Stimulated activated CD8-positive, alpha-beta memory T cell treated with anti-CD3 and anti-CD28 coated beads, Interleukin-7, amount 100 ng/mL, for 48 hours (primary cell): ENCODE results near the gene INPP5F.

ENCODE experiments used
- DNase-seq, 2 donors: peaks; one replicate each; pipeline ENCODE4 v3.0.0-alpha.2; 2020; ENCODE audit warnings: low read depth in 1 of 2; ENCODE audit errors: extremely low read depth in 1 of 2

The INPP5F gene, protein sequence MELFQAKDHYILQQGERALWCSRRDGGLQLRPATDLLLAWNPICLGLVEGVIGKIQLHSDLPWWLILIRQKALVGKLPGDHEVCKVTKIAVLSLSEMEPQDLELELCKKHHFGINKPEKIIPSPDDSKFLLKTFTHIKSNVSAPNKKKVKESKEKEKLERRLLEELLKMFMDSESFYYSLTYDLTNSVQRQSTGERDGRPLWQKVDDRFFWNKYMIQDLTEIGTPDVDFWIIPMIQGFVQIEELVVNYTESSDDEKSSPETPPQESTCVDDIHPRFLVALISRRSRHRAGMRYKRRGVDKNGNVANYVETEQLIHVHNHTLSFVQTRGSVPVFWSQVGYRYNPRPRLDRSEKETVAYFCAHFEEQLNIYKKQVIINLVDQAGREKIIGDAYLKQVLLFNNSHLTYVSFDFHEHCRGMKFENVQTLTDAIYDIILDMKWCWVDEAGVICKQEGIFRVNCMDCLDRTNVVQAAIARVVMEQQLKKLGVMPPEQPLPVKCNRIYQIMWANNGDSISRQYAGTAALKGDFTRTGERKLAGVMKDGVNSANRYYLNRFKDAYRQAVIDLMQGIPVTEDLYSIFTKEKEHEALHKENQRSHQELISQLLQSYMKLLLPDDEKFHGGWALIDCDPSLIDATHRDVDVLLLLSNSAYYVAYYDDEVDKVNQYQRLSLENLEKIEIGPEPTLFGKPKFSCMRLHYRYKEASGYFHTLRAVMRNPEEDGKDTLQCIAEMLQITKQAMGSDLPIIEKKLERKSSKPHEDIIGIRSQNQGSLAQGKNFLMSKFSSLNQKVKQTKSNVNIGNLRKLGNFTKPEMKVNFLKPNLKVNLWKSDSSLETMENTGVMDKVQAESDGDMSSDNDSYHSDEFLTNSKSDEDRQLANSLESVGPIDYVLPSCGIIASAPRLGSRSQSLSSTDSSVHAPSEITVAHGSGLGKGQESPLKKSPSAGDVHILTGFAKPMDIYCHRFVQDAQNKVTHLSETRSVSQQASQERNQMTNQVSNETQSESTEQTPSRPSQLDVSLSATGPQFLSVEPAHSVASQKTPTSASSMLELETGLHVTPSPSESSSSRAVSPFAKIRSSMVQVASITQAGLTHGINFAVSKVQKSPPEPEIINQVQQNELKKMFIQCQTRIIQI

DNA sequence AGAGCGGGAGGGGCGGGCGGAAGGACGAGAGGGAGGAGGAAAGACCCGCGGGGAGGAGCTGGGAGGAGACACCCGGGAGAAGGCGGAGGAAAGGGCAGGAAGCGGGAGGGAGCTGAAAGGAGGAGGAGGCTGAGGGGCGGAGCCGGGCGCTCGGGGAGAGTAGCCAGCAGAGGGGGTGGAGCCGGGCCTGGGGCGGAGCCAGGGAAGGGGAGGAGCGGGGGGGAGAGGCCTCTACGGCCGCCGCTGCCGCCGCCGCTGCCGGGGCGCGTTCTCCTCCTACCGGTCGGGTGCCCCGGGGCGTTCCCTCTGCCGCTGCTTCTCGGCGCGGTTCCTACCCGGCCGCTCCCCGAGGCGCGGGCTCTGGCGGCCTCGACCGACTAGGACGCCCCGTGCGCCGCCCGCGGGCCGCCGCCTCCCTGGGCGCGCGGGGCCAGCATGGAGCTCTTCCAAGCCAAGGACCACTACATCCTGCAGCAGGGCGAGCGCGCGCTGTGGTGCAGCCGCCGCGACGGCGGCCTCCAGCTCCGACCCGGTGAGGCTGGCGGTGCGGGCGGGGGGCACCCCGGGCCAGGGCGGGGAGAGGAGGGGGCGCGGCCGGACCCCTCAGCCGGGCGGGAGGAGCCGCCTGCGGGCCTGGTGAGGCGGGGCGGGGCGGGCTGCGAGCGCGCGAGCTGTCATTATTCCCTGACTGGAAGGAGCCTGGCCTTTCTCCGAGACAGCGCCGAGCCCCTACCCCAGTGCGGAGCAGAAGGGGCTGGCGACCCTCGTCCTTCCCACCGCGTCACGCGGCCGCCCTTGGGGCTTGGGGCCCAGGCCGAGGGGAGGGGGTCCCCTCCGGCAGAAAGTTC, at the start of gene INPP5F:
Gene INPP5F, plus strand, starts transcription at position 223 of the 848 bp plus-strand sequence. Its CDS starts 213 bp downstream, at position 436.
- DNase-seq: peak; percentile 99 to 100

DNA sequence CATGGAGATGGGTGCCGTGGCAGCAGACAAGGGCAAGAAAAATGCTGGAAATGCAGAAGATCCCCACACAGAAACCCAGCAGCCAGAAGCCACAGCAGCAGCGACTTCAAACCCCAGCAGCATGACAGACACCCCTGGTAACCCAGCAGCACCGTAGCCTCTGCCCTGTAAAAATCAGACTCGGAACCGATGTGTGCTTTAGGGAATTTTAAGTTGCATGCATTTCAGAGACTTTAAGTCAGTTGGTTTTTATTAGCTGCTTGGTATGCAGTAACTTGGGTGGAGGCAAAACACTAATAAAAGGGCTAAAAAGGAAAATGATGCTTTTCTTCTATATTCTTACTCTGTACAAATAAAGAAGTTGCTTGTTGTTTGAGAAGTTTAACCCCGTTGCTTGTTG, 48.7 kb upstream of the INPP5F start:
- DNase-seq: no peak

DNA sequence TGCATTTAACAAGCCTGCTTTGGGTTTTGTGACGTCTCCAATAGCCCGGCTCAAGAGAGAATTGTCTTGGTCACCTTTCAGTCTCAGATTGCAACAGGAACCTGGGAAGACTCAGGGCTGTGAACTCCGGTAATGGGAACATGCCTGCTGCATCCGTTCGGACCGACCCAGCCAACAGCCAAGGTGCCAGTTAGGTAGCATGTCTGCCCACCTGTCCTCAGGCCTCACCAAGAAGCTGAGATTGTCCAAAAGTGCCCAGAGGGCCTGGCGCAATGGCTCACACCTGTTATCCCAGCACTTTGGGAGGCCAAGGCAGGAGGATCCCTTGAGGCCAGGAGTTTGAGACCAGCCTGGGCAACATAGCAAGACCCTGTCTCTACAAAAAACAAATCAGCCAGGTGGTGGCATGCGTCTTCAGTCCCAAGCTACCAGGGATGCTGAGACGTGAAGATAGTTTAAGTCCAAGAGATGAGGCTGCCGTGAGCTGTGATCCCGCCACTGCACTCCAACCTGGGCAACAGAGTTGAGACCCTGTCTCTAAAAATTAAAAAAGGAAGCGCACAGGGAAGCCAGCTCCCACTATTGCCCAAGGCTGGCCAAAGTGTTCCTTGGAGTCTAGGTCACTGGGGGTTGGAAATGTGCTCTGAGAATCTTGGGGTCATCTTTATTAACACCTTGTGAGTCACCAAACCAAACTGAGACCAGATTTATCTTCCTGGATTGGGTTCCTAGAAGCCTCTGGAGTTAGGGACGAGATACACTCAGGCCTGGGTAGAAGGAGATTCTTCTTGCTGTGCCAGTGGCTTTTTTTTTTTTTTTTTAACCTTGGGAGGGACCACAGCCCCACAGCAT, 47.7 kb upstream of the INPP5F start:
- no peak for DNase-seq

DNA sequence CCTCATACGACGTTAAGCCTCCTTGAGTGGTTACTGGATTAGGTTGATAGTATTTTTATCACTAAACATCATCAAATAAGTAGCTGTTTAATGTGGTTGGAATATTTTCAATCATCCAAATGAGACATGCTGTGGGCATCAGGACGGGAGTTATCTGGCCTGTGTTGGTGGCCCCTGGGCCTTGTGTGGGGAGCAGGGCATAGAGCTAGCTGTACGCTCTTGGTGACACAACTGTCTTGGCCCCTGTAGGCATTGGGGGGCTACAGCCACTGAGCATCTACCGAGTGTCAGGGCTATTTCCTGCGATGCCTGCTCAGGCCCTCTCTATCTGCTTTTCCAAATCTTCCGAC, 46.4 kb upstream of the INPP5F start:
- DNase-seq: no peak

DNA sequence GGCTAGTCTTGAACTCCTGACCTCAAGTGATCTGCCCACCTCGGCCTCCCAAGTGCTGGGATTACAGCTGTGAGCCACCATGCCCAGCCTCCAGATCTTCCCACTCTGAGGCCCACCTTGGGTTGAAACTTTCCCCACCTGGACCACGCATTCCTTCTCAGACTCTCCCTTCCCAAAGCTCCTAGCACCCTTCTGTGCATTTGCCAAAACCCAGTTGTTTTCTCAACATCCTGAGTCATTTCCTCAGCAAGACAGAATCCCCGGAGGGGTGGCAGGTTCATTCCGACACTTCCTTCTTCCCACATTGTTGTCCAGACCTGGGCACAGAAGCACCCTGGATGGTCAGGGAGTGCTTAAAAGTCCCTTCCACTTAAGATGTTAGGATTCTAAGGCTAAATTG, 45.8 kb upstream of the INPP5F start:
- no peak for DNase-seq

DNA sequence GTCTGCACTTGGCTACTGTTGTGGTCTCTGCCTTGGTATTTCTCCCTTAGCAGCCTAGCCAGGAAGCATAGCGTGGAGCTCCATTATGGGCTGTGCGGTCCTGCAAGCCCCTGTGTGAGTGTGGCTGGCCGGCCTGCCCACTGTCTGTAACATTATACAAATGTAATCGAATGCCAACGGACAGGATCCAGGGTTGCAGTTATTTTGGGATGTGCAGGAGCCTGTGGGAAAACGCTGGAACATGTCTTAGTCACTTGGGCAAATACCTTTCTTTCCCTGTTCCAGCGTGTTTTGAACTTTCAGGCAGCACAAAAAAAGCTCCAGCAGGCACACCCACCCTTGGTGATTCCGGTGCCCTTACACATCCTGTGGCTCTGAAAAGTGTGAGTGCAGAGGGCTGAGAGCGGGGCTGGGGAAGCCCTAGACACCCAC, 45.2 kb upstream of the INPP5F start:
- DNase-seq: no peak

DNA sequence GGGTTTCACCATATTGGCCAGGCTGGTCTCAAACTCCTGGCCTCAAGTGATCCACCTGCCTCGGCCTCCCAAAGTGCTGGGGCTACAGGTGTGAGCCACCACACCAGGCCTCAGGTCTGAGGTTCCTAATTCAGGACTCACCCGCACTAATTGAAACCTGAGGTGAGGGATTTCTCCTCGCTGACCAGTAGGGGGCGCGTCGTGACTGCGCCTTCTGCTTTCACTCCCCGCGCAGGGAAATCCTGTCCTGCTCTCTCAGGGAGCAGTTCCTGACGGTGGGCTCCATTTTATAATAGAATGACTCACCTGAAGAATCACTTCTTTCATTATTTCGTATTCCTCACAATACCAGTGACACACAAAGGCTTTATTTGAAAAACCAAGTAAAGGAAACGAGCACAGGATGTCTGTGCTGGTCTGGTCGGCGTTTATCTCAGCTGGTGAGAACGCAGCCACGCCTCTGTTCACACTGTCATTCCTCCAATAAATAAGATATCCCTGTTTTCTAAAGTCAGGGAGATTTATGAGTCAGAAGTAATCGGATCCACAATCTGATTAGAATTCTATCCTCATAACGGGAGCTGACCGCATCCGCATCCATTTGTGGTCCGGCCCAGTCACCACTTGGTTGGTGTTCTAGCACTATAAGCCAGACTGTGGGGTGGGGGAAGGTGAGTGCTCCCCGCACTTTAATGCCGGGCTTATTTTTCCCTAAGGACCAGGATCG, 39.2 kb upstream of the INPP5F start:
- peak; percentile 53 to 75 for DNase-seq

DNA sequence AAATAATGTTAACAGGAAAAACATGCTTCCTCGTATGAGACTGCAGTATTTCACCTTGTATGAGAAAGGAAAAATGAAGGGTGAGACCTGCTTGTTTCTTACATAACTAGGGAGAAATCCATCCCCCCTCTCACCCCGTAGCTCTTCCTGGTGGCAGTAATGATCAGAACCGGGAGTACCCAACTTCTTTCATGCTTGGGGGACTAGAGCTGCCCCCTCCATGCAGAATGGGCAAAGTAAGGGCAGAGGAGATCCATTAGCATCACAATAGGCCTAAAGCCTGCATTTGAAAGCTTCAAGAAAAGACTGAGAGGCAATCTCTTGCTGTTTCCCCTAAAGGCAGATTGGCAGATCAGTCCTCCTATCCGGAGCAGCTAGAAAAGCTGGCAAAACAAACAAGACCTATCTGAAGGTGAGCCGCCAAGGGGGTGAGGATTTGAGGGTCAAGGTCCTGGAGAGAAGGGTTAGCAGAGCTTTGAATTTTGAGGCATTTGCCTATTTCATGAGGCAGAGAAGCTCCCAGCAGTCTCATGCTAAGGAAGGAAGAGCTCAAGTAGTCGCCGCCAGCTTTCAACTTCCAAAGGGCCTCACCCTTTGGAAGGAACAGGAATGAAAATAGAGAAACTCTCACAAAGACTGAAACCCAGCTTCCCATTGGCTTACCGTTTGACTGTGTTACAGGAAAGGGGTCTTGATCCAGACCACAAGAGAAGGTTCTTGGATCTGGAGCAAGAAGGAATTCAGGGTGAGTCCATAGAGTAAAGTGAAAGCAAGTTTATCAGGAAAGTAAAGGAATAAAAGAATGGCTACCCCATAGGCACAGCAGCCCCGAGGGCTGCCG, 38.4 kb upstream of the INPP5F start:
- no peak for DNase-seq

DNA sequence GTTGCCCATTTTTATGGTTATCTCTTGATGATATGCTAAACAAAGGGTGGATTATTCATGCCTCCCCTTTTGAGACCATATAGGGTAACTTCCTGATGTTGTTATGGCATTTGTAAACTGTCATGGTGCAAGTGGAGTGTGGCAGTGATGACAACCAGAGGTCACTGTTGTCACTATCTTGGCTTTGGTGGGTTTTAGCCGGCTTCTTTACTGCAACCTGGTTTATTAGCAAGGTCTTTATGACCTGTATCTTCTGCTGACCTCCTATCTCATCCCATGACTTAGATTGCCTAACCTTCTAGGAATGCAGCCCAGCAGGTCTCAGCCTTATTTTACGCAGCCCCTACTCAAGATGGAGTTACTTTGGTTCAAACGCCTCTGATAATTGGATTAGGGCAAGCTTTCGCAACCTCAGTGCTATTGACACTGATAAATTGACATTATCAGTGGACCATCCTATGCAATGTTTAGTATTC, 37.8 kb upstream of the INPP5F start:
- DNase-seq: no peak

DNA sequence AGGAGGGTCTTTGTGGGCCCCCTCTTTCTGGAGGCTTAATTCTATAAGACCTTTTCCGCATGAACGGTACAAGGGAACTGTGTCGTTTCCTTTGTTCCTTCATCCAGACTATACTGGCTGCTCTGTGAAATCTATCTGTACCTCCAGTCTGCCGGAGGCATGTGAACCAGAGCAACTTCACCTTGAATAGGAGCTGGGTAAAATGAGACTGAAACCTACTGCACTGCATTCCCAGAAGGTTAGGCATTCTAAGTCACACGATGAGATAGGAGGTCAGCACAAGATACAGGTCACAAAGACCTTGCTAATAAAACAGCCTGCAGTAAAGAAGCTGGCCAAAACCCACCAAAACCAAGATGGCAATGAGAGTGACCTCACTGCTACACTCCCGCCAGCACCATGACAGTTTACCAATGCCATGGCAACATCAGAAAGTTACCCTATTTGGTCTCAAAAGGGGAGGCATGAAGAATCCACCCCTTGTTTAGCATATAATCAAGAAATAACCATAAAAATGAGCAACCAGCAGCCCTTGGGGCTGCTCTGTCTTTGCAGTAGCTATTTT, 36.8 kb upstream of the INPP5F start:
- no peak for DNase-seq

DNA sequence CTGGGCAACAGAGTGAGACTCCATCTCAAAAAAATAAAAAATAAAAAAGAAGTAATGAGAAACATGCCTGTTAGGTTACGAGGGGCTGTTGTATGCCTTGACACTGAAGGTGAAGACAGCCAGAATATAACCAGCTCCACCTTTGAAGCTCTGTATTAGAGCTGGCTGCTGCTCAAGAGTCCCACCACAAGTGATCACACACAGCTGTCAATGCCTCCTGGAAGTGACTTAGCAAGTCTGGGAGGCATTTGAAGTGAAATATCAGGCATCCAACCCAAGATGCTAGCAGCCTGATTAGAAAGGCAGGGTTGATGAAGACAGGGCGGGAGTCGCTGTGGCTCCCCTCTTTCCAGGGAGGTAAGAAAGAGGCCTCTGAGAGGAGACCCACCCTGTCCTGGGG, 34.1 kb upstream of the INPP5F start:
- no peak for DNase-seq

DNA sequence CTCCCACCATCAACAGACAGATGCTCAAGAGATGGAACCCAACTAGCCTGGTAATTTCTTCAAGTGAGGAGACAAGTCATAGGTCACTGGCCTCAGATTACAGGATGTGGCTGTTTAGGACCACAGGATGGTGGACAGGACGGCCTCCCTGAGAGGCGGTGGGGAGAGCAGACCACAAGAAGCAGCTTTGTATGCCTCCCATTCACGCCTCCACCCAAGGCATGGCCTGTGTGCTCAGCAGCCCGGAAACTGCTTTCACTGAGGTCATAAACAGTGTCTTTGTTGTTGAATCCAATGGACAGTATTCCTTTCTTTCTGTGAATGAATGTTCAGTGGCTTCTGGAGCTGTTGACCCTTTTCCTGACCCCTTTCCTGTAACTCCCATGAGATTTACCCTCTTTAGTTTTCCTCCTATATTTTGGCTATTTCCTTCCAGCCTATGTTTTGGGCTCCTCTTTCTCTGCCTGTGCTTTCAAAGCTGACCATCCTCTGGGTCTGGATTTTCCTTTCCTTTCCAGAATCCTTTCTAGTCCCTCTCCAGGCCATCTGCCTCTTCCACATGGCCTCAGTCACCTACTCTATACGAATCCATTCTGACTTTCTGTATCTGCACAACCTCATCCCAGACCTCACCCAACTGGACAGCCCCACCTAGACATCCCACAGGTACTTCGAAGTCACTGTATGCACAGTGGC, 32.4 kb upstream of the INPP5F start:
- DNase-seq: no peak

DNA sequence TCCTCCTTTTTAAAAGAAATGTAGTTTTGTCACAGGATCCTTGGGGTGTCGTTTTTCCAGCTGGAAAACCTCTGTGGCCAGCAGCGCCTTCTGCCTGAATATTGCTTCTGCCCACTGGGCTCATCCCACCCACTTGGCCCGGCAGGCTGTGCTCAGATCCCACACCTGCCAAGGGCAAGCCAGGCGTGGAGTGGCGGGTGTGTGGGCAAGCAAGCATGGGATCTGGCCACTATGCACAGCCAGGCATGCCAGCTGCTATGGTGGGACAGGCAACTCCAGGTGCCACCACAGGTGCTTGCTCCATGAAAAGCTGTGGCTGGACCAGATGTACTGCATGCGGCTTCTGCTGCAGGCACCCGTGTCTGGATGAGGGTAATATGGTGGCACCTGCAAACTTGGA, 31.2 kb upstream of the INPP5F start:
- DNase-seq: no peak

DNA sequence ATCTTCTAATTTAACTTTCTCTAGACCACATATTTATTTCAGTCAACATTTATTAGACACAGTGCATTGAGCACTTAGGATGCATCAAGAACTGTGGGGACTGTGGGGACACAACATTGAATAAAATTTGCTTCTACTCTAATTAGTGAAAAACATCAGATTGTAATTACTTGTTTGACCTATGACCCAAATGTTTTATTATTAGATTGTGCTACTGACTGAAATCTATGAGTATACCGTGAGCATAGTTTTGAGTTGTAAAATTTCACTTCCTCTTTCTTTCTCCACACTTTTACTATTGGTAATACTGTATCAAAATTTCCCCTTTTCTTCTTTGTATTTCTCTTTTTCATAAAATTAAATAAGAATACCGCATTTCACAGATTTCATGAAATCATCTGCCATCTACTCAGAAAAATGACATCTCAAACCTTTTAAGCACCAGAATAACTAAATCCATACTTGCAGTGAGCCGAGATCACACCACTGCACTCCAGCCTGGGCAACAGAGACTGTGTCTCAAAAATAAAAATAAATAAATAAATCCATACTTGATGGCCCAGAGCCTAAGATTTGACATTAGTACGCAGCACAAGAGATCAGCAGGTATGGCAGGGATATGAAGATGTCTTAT, 25.4 kb upstream of the INPP5F start:
- no peak for DNase-seq

DNA sequence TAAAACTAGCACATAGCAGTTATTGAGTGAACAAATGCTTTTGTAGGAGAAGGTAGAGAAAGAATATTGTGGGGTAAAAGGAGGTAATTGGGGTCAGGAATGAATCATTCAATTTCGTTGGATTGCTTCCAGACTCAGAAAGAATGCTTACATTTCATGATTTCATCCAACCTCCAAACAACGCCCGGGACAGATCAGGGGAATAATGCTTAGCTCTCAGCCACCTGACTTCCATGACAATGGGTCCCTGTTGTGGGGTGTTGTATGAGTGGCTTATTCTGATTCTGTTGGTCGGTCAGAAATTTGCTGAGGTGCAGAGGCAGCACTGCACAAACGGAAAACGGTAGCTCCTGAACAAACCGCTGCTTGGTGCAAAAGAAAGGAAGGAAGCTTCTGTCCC, 24.0 kb upstream of the INPP5F start:
- DNase-seq: no peak

DNA sequence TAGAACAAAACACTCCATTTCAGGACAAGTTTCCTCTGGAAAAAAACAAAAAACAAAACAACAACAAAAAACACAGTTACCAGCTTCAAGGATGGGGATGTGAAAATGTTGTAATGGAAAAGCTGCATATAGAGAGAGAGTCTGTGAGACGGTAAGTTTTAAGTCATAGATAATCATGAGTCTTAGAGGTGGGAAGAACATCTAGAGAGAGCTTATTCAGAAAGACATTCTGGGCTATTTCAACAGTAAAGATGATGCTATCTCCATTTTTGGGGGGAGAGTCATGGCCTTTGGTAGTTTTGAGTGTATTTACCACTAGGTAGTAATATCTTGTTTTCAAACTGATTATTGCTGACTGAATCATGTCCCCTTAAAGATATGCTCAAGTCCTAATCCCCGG, 23.3 kb upstream of the INPP5F start:
- DNase-seq: no peak
